ENCODE measurements around the gene COL5A2. TPM values are rescaled to one million over a fixed set of nuclear protein-coding genes. Genes with fewer than 3 reads are reported as not detected.

The COL5A2 gene
- total and polyA plus RNA-seq, 9 of the 15 experiments (the other 6 are each of a cell fraction or from before 2014, with no cell fraction given) = 0.01 to 0.54 (median 0.19) TPM

GRCh38 chr2:189210250-189211087 is 30.9 kb upstream of the COL5A2 start (continued):
- 0 out of 6 replicates have a peak, but pooled peaks of 1 of the 3 experiments have one; percentile 28 for TF ChIP-seq ZBTB11 (CRISPR knock-in tag; IDR thresholded peaks at IDR 0.05)
- TF ChIP-seq SMARCA4 (IDR thresholded peaks at IDR 0.05) = peak; percentile 92
- no peak for TF ChIP-seq RFX1 (IDR thresholded peaks at IDR 0.05)
- TF ChIP-seq ATF6 (CRISPR knock-in tag; IDR thresholded peaks at IDR 0.05) = no peak
- no peak for TF ChIP-seq HBP1 (CRISPR knock-in tag; IDR thresholded peaks at IDR 0.05)
- no peak for TF ChIP-seq ZBTB49 (CRISPR knock-in tag; IDR thresholded peaks at IDR 0.05; ENCODE audit: borderline replicate concordance)
- no peak for TF ChIP-seq EZH2 (IDR thresholded peaks at IDR 0.05; ENCODE audit: borderline replicate concordance, low read depth, low read length)
- 0 out of 2 replicates have a peak, but pooled peaks have one; percentile 13 for TF ChIP-seq EP400 (IDR thresholded peaks at IDR 0.05)
- TF ChIP-seq CBX2 (IDR thresholded peaks at IDR 0.05; ENCODE audit: insufficient read depth, low read length, poor library complexity, severe bottlenecking) = no peak
- TF ChIP-seq POLR2B (IDR thresholded peaks at IDR 0.05; ENCODE audit: low read depth, partially characterized antibody) = no peak
- TF ChIP-seq RB1 (IDR thresholded peaks at IDR 0.05; ENCODE audit: low read depth) = no peak
- TF ChIP-seq NCOR1 (IDR thresholded peaks at IDR 0.05) = peak; percentile 26; the same call in 1 of the 2 replicates
- TF ChIP-seq SUPT5H (IDR thresholded peaks at IDR 0.05) = no peak
- 0 out of 2 replicates have a peak, but pooled peaks have one; percentile 24 for TF ChIP-seq CBFA2T2 (conservative IDR thresholded peaks at IDR 0.05)
- no peak for TF ChIP-seq DMBX1 (CRISPR knock-in tag; IDR thresholded peaks at IDR 0.05; ENCODE audit: borderline replicate concordance)
